WTC11 (cell line): Measurements from ENCODE around the gene SPDYC.

Experiments
- CBFB ChIP-seq: sonication (generic); formaldehyde crosslinking; IDR thresholded peaks from 2 replicates; pipeline ENCODE4 v1.8.1; 2022; ENCODE audit warnings: mild to moderate bottlenecking, low read depth, missing genetic modification reagents
- ELF4 ChIP-seq: sonication (generic); formaldehyde crosslinking; IDR thresholded peaks from 2 replicates; pipeline ENCODE4 v1.8.1; 2022; ENCODE audit warnings: low read depth, mild to moderate bottlenecking, moderate library complexity, missing genetic modification reagents
- ESRRA ChIP-seq: sonication (generic); formaldehyde crosslinking; IDR thresholded peaks from 2 replicates; pipeline ENCODE4 v1.8.1; 2022; ENCODE audit warnings: mild to moderate bottlenecking, missing genetic modification reagents, borderline replicate concordance
- SP1 ChIP-seq: sonication (generic); formaldehyde crosslinking; conservative IDR thresholded peaks from 2 replicates; pipeline ENCODE4 v1.8.1; 2022; ENCODE audit warnings: missing genetic modification reagents
- TF ChIP-seq, protein P1 (sequence below): fragments of 200-600 bp; IDR thresholded peaks from 2 replicates; pipeline ENCODE4 v1.8.0; 2022; ENCODE audit warnings: antibody characterized with exemption

DNA sequence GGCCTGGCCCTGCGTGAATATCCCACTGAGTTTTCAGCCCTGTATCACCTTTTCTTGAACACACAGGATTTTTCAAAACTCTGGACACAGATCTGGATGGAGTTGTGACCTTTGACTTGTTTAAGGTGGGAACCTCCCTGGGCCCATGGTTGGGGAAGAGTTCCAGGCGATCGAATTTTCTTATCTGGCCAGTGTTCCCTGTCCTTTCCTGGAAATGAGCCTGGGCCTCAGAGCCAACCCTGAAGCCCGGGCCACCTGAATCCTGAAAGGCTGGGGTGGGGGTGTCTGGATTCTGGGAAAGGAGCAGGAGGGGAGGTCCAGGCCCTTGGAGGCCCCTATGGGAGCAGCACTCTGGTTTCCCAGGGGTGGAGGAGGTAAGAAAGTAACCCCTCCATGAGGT is 40.7 kb downstream of the SPDYC start:
- no peak for TF ChIP-seq ESRRA (CRISPR knock-in tag)
- no peak for TF ChIP-seq SP1 (CRISPR knock-in tag)
- TF ChIP-seq, protein P1, sequence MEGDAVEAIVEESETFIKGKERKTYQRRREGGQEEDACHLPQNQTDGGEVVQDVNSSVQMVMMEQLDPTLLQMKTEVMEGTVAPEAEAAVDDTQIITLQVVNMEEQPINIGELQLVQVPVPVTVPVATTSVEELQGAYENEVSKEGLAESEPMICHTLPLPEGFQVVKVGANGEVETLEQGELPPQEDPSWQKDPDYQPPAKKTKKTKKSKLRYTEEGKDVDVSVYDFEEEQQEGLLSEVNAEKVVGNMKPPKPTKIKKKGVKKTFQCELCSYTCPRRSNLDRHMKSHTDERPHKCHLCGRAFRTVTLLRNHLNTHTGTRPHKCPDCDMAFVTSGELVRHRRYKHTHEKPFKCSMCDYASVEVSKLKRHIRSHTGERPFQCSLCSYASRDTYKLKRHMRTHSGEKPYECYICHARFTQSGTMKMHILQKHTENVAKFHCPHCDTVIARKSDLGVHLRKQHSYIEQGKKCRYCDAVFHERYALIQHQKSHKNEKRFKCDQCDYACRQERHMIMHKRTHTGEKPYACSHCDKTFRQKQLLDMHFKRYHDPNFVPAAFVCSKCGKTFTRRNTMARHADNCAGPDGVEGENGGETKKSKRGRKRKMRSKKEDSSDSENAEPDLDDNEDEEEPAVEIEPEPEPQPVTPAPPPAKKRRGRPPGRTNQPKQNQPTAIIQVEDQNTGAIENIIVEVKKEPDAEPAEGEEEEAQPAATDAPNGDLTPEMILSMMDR, result no peak
- no peak for TF ChIP-seq CBFB (CRISPR knock-in tag)
- no peak for TF ChIP-seq ELF4 (CRISPR knock-in tag)
